Activated B cell treated with CpG ODN at 0.5 μM for 24 hours (primary cell): Measurements from ENCODE around the gene KCND2. TPM values are rescaled to one million over a fixed set of nuclear protein-coding genes. Genes with fewer than 3 reads are reported as not detected.

Experiments
- ATAC-seq: fragments of 200-7000 bp; cut with Tn5 transposase; one replicate; pipeline ENCODE4 v1.10.0; 2021; ENCODE audit warnings: low read depth, mild to moderate bottlenecking, moderate library complexity
- CTCF ChIA-PET: fragments of 350-600 bp; sonication (Branson Sonifier 250); formaldehyde crosslinking; loops from one replicate; lab custom pipeline; 2021; ENCODE audit warnings: antibody characterized with exemption; lab: Charles Lee
- POLR2A ChIA-PET: fragments of 350-600 bp; sonication (Branson Sonifier 250); formaldehyde crosslinking; loops from one replicate; lab custom pipeline; 2021; ENCODE audit warnings: antibody characterized with exemption; lab: Charles Lee
- DNase-seq: peaks from one replicate; pipeline ENCODE4 v3.0.0; 2022
- H3K27ac Mint-ChIP-seq: one replicate; pipeline ENCODE4 v1.8.0; 2020; ENCODE audit warnings: mixed read lengths
- H3K27me3 Mint-ChIP-seq: one replicate; pipeline ENCODE4 v1.8.0; 2021; ENCODE audit warnings: mixed read lengths
- H3K36me3 Mint-ChIP-seq: one replicate; pipeline ENCODE4 v1.8.0; 2021; ENCODE audit warnings: low read depth, mixed read lengths
- H3K4me1 Mint-ChIP-seq: one replicate; pipeline ENCODE4 v1.8.0; 2021; ENCODE audit warnings: mixed read lengths
- H3K4me3 Mint-ChIP-seq: one replicate; pipeline ENCODE4 v1.8.0; 2020; ENCODE audit warnings: mild to moderate bottlenecking, mixed read lengths
- H3K9me3 Mint-ChIP-seq: one replicate; pipeline ENCODE4 v1.8.0; 2020; ENCODE audit warnings: mixed read lengths
- CTCF ChIP-seq: fragments of 200-600 bp; IDR thresholded peaks from one replicate; pipeline ENCODE4 v1.8.0; 2022; ENCODE audit warnings: antibody characterized with exemption, mild to moderate bottlenecking
- intact Hi-C: fragments of 100-400 bp; cut with micrococcal nuclease; formaldehyde crosslinking; loops from one replicate; pipeline ENCODE4 v1.15.1; 2024
- total RNA-seq: library from RNA; stranded (reverse); gene quantifications from 2 replicates; pipeline ENCODE4 v1.2.3, GENCODE V29; 2022

The KCND2 gene
- total RNA-seq, 1 donor from 2014 or later = not detected

DNA sequence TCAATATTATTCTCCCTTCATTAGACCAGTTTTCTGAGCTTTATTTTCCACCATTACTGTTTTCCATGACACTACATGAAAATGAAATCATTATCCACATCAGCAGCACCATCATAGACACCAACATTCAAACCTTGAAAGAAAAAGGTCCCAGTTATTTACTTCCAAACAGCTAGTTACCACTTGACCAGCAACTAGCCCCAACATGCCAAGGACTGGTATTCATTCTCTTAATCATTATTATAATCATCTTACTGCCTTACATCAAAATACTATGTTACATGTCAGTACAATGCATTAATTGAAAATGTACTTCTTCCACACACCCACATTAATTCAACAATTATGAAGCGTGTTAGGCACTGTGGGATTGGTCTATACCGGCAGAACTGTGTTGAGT is 385.5 kb downstream of the KCND2 start:
- POLR2A ChIA-PET = no interaction called here
- Mint-ChIP-seq H3K4me1 (no peaks in the 10 kb centered on the region), H3K9me3 (no peaks in the 10 kb centered on the region), H3K4me3 (no peak overlapping the region), H3K27ac (no peak overlapping the region), H3K36me3 (no peaks in the 10 kb centered on the region), H3K27me3 (no peaks in the 10 kb centered on the region)
- CTCF ChIA-PET = no interaction called here
- ATAC-seq = no peak
- DNase-seq = no peak
- intact Hi-C loops = no loop called here
- no peak for TF ChIP-seq CTCF

DNA sequence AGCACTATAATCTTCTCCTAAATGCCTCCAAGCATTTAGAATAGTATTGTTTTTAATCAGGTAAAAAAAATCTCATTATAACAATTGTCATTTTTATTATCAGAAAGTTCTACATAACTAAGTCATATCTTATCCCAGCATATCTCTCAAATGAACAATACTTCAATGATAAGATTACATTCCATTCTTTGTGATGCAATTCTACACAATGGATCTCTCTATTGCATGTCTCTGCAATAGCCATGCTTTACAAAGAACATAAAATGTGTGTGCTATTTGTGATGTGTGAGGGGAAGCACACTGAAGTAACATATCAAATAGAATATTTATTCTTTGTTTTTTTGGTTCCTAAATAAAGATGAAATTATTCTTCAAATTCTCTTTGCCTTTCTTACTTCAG is 389.3 kb downstream of the KCND2 start:
- no peaks in the 10 kb centered on the region for H3K36me3 Mint-ChIP-seq
- intact Hi-C loops = no loop called here
- H3K4me1 Mint-ChIP-seq = no peaks in the 10 kb centered on the region
- no peak overlapping the region for H3K4me3 Mint-ChIP-seq
- no peaks in the 10 kb centered on the region for H3K9me3 Mint-ChIP-seq
- ChIA-PET POLR2A (no interaction called here), CTCF (no interaction called here)
- TF ChIP-seq CTCF = no peak
- DNase-seq = no peak
- no peak for ATAC-seq
- H3K27ac Mint-ChIP-seq = no peak overlapping the region
- H3K27me3 Mint-ChIP-seq = no peaks in the 10 kb centered on the region

- H3K4me3 Mint-ChIP-seq = no peak overlapping the region
- POLR2A ChIA-PET = no interaction called here
These were observed 392.1 kb downstream of the KCND2 start for GRCh38 chr7:120665068-120665467.

DNA sequence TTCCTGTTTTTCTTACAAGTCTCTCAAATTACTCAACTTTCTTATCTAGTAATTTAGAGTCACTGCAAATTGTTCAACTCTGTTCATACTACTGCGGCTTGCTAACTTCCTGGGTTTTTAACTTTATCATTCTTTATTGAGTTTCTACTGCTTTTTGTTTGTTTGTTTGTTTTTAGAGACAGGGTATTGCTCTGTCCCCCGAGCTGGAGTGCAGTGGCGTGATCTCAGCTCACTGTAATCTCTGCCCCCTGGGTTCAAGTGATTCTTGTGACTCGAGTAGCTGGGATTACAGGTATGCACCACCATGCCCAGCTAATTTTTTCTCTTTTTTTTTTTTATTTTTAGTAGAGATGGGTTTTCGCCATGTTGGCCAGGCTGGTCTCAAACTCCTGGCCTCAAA is 402.1 kb downstream of the KCND2 start:
- H3K27me3 Mint-ChIP-seq = peaks cover 1% of the 10 kb centered on the region
- DNase-seq = no peak

More at GRCh38 chr7:120665068-120665467, 392.1 kb downstream of the KCND2 start:
- no peaks in the 10 kb centered on the region for H3K9me3 Mint-ChIP-seq
- intact Hi-C loops = no loop called here
- H3K27ac Mint-ChIP-seq = no peak overlapping the region
- no peak for TF ChIP-seq CTCF
- no peaks in the 10 kb centered on the region for H3K27me3 Mint-ChIP-seq
- no peaks in the 10 kb centered on the region for H3K36me3 Mint-ChIP-seq
- DNase-seq = no peak
- no peak for ATAC-seq
- H3K4me1 Mint-ChIP-seq = no peaks in the 10 kb centered on the region
- CTCF ChIA-PET = no interaction called here

GRCh38 chr7:120677535-120677934 is 404.6 kb downstream of the KCND2 start:
- Mint-ChIP-seq H3K4me1 (no peaks in the 10 kb centered on the region), H3K27me3 (peaks cover 1% of the 10 kb centered on the region), H3K27ac (no peak overlapping the region), H3K9me3 (no peaks in the 10 kb centered on the region), H3K4me3 (no peak overlapping the region), H3K36me3 (no peaks in the 10 kb centered on the region)
- intact Hi-C loops = no loop called here
- no peak for DNase-seq
- CTCF ChIA-PET = no interaction called here
- POLR2A ChIA-PET = no interaction called here
- TF ChIP-seq CTCF = no peak
- ATAC-seq = no peak

More for the DNA sequence above, 402.1 kb downstream of the KCND2 start:
- Mint-ChIP-seq H3K4me3 (no peak overlapping the region), H3K27ac (no peak overlapping the region), H3K4me1 (no peaks in the 10 kb centered on the region), H3K36me3 (no peaks in the 10 kb centered on the region), H3K9me3 (no peaks in the 10 kb centered on the region)
- ATAC-seq = no peak
- intact Hi-C loops = no loop called here
- ChIA-PET CTCF (no interaction called here), POLR2A (no interaction called here)
- no peak for TF ChIP-seq CTCF
